ENCODE data around the gene UBAC2.

Gene UBAC2

DNA sequence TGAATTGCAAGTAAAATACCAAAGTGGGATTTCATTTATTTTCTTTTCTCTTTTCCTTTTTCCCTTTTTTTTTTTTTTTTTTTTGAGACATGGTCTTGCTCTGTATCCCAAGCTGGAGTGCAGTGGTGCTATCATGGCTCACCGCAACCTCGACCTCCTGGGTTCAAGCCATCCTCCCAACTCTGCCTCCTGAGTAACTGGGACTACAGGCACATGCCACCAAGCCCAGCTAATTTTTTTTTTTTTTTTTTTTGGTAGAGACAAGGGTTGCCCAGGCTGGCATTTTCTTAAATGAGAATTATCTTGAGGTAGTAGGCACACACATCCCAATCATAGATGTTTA, 175.1 kb downstream of the UBAC2 start:
- H3K36me3 ChIP-seq (ENCODE audit: control insufficient read depth in 2 of 2, insufficient read depth in 2 of 2, low read length in 2 of 2) = peaks cover 10 to 16% of the 10 kb centered on the region in 2 donors
- no peaks in the 10 kb centered on the region for H3K27me3 ChIP-seq (ENCODE audit: control insufficient read depth in 2 of 2, insufficient read depth in 2 of 2, low read length in 2 of 2)
- H3K4me3 ChIP-seq (ENCODE audit: low read length in 2 of 2) = no peak overlapping the region
- no peaks in the 10 kb centered on the region for H3K9me3 ChIP-seq (ENCODE audit: control insufficient read depth in 2 of 2, low read length in 2 of 2)
- peak overlapping the region in 1 of 2 donors; percentile 2 for H3K9ac ChIP-seq (ENCODE audit: low read depth in 1 of 2, low read length in 2 of 2)
- H3K4me1 ChIP-seq (ENCODE audit: control insufficient read depth in 2 of 2, insufficient read depth in 2 of 2, low read length in 2 of 2) = peaks cover 3 to 9% of the 10 kb centered on the region in 2 donors
- peak overlapping the region; percentile 59 for H3K27ac ChIP-seq (ENCODE audit: low read depth in 2 of 2, low read length in 2 of 2)

GRCh38 chr13:99376132-99376531, 175.5 kb downstream of the UBAC2 start:
- H3K9ac ChIP-seq (ENCODE audit: low read depth in 1 of 2, low read length in 2 of 2) = no peak overlapping the region
- H3K9me3 ChIP-seq (ENCODE audit: control insufficient read depth in 2 of 2, low read length in 2 of 2) = no peaks in the 10 kb centered on the region
- no peaks in the 10 kb centered on the region for H3K27me3 ChIP-seq (ENCODE audit: control insufficient read depth in 2 of 2, insufficient read depth in 2 of 2, low read length in 2 of 2)
- H3K36me3 ChIP-seq (ENCODE audit: control insufficient read depth in 2 of 2, insufficient read depth in 2 of 2, low read length in 2 of 2) = peaks cover 10 to 16% of the 10 kb centered on the region in 2 donors
- peak overlapping the region; percentile 59 for H3K27ac ChIP-seq (ENCODE audit: low read depth in 2 of 2, low read length in 2 of 2)
- H3K4me1 ChIP-seq (ENCODE audit: control insufficient read depth in 2 of 2, insufficient read depth in 2 of 2, low read length in 2 of 2) = peaks cover 3 to 9% of the 10 kb centered on the region in 2 donors
- H3K4me3 ChIP-seq (ENCODE audit: low read length in 2 of 2) = no peak overlapping the region

DNA sequence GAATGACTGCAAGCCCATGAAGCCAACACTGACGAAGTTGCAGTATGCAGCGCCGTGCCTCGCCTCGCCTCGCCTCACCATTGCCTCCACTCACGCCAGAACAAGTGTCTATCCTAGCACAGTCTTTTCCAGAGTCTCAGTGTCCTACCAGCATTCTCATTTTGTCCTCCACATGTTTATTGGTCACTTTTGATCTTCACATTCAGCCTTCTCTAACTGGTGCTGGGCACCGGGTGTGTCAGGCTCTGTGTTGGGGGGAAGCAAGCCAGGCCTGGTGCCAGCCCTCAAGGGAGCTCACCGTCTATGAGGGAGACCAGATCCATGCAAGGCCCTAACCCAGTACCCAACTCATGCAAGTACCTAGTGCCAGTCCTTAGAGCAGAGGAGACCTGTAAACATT, 176.3 kb downstream of the UBAC2 start:
- Histone ChIP-seq H3K27me3 (ENCODE audit: control insufficient read depth in 2 of 2, insufficient read depth in 2 of 2, low read length in 2 of 2) (no peaks in the 10 kb centered on the region), H3K9me3 (ENCODE audit: control insufficient read depth in 2 of 2, low read length in 2 of 2) (no peaks in the 10 kb centered on the region), H3K4me3 (ENCODE audit: low read length in 2 of 2) (no peak overlapping the region), H3K27ac (ENCODE audit: low read depth in 2 of 2, low read length in 2 of 2) (peak overlapping the region in 1 of 2 donors; percentile 59), H3K9ac (ENCODE audit: low read depth in 1 of 2, low read length in 2 of 2) (no peak overlapping the region), H3K4me1 (ENCODE audit: control insufficient read depth in 2 of 2, insufficient read depth in 2 of 2, low read length in 2 of 2) (peaks cover 5 to 9% of the 10 kb centered on the region in 2 donors), H3K36me3 (ENCODE audit: control insufficient read depth in 2 of 2, insufficient read depth in 2 of 2, low read length in 2 of 2) (peaks cover 10 to 16% of the 10 kb centered on the region in 2 donors)

- peaks cover 10 to 16% of the 10 kb centered on the region in 2 donors for H3K36me3 ChIP-seq (ENCODE audit: control insufficient read depth in 2 of 2, insufficient read depth in 2 of 2, low read length in 2 of 2)
- peaks cover 12 to 13% of the 10 kb centered on the region in 2 donors for H3K4me1 ChIP-seq (ENCODE audit: control insufficient read depth in 2 of 2, insufficient read depth in 2 of 2, low read length in 2 of 2)
- H3K27ac ChIP-seq (ENCODE audit: low read depth in 2 of 2, low read length in 2 of 2) = no peak overlapping the region
- H3K4me3 ChIP-seq (ENCODE audit: low read length in 2 of 2) = no peak overlapping the region
- no peak overlapping the region for H3K9ac ChIP-seq (ENCODE audit: low read depth in 1 of 2, low read length in 2 of 2)
- no peaks in the 10 kb centered on the region for H3K9me3 ChIP-seq (ENCODE audit: control insufficient read depth in 2 of 2, low read length in 2 of 2)
- H3K27me3 ChIP-seq (ENCODE audit: control insufficient read depth in 2 of 2, insufficient read depth in 2 of 2, low read length in 2 of 2) = no peaks in the 10 kb centered on the region
Observed at GRCh38 chr13:99377641-99378040, 177.0 kb downstream of the UBAC2 start.

- Histone ChIP-seq H3K36me3 (ENCODE audit: control insufficient read depth in 2 of 2, insufficient read depth in 2 of 2, low read length in 2 of 2) (peaks cover 10 to 16% of the 10 kb centered on the region in 2 donors), H3K4me3 (ENCODE audit: low read length in 2 of 2) (no peak overlapping the region), H3K27ac (ENCODE audit: low read depth in 2 of 2, low read length in 2 of 2) (no peak overlapping the region), H3K4me1 (ENCODE audit: control insufficient read depth in 2 of 2, insufficient read depth in 2 of 2, low read length in 2 of 2) (peaks cover 13 to 17% of the 10 kb centered on the region in 2 donors), H3K9me3 (ENCODE audit: control insufficient read depth in 2 of 2, low read length in 2 of 2) (no peaks in the 10 kb centered on the region), H3K27me3 (ENCODE audit: control insufficient read depth in 2 of 2, insufficient read depth in 2 of 2, low read length in 2 of 2) (no peaks in the 10 kb centered on the region), H3K9ac (ENCODE audit: low read depth in 1 of 2, low read length in 2 of 2) (no peak overlapping the region)
Observed at GRCh38 chr13:99378985-99379733, 178.5 kb downstream of the UBAC2 start.

- peaks cover 13 to 17% of the 10 kb centered on the region in 2 donors for H3K4me1 ChIP-seq (ENCODE audit: control insufficient read depth in 2 of 2, insufficient read depth in 2 of 2, low read length in 2 of 2)
- peaks cover 10 to 16% of the 10 kb centered on the region in 2 donors for H3K36me3 ChIP-seq (ENCODE audit: control insufficient read depth in 2 of 2, insufficient read depth in 2 of 2, low read length in 2 of 2)
- no peaks in the 10 kb centered on the region for H3K9me3 ChIP-seq (ENCODE audit: control insufficient read depth in 2 of 2, low read length in 2 of 2)
- no peaks in the 10 kb centered on the region for H3K27me3 ChIP-seq (ENCODE audit: control insufficient read depth in 2 of 2, insufficient read depth in 2 of 2, low read length in 2 of 2)
- H3K9ac ChIP-seq (ENCODE audit: low read depth in 1 of 2, low read length in 2 of 2) = no peak overlapping the region
- no peak overlapping the region for H3K27ac ChIP-seq (ENCODE audit: low read depth in 2 of 2, low read length in 2 of 2)
- H3K4me3 ChIP-seq (ENCODE audit: low read length in 2 of 2) = no peak overlapping the region
Observed at GRCh38 chr13:99379856-99380801, 179.5 kb downstream of the UBAC2 start.

DNA sequence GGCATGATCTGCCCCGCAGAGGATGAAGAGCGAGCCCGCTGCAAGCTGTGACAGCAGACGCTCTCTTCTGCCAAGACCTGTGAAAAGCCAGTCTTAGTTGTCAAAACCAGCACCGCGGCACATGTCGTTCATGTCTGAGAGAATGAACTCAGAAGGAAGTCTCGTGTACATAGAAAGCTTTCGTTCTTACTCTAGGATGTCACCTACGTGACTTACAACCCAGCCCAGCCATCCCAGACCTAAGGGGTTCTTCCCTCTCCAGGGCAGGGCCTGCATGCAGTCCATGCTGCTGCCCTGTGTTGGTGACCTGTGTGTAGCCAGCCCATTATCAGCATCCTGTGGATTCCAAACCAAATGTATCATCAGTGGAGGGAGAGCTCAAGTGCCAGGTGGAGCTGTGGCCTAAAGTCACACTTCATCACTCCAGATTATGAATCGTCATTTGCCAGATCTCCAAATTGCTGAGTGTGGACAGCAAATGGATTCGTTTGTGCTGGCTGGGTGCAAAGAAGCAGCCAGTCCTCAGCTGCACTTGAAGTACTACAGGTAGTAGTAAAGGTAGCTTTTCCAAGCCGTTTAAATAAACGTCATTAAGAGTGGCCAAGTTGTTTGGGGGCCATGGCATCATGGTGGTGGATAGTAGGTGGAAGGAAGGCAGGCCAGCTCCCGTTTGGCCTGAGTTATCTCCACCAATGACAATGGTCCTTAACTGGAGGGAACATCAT, 180.4 kb downstream of the UBAC2 start:
- no peaks in the 10 kb centered on the region for H3K9me3 ChIP-seq (ENCODE audit: control insufficient read depth in 2 of 2, low read length in 2 of 2)
- H3K27me3 ChIP-seq (ENCODE audit: control insufficient read depth in 2 of 2, insufficient read depth in 2 of 2, low read length in 2 of 2) = no peaks in the 10 kb centered on the region
- H3K9ac ChIP-seq (ENCODE audit: low read depth in 1 of 2, low read length in 2 of 2) = no peak overlapping the region
- H3K4me3 ChIP-seq (ENCODE audit: low read length in 2 of 2) = no peak overlapping the region
- H3K4me1 ChIP-seq (ENCODE audit: control insufficient read depth in 2 of 2, insufficient read depth in 2 of 2, low read length in 2 of 2) = peaks cover 13 to 17% of the 10 kb centered on the region in 2 donors
- peaks cover 10 to 20% of the 10 kb centered on the region in 2 donors for H3K36me3 ChIP-seq (ENCODE audit: control insufficient read depth in 2 of 2, insufficient read depth in 2 of 2, low read length in 2 of 2)
- peak overlapping the region in 1 of 2 donors; percentile 3 for H3K27ac ChIP-seq (ENCODE audit: low read depth in 2 of 2, low read length in 2 of 2)

GRCh38 chr13:99381766-99382165, 181.1 kb downstream of the UBAC2 start:
- no peaks in the 10 kb centered on the region for H3K9me3 ChIP-seq (ENCODE audit: control insufficient read depth in 2 of 2, low read length in 2 of 2)
- H3K4me1 ChIP-seq (ENCODE audit: control insufficient read depth in 2 of 2, insufficient read depth in 2 of 2, low read length in 2 of 2) = peaks cover 9 to 13% of the 10 kb centered on the region in 2 donors
- no peak overlapping the region for H3K4me3 ChIP-seq (ENCODE audit: low read length in 2 of 2)
- H3K27me3 ChIP-seq (ENCODE audit: control insufficient read depth in 2 of 2, insufficient read depth in 2 of 2, low read length in 2 of 2) = no peaks in the 10 kb centered on the region
- H3K36me3 ChIP-seq (ENCODE audit: control insufficient read depth in 2 of 2, insufficient read depth in 2 of 2, low read length in 2 of 2) = peaks cover 12 to 21% of the 10 kb centered on the region in 2 donors
- no peak overlapping the region for H3K27ac ChIP-seq (ENCODE audit: low read depth in 2 of 2, low read length in 2 of 2)
- no peak overlapping the region for H3K9ac ChIP-seq (ENCODE audit: low read depth in 1 of 2, low read length in 2 of 2)

DNA sequence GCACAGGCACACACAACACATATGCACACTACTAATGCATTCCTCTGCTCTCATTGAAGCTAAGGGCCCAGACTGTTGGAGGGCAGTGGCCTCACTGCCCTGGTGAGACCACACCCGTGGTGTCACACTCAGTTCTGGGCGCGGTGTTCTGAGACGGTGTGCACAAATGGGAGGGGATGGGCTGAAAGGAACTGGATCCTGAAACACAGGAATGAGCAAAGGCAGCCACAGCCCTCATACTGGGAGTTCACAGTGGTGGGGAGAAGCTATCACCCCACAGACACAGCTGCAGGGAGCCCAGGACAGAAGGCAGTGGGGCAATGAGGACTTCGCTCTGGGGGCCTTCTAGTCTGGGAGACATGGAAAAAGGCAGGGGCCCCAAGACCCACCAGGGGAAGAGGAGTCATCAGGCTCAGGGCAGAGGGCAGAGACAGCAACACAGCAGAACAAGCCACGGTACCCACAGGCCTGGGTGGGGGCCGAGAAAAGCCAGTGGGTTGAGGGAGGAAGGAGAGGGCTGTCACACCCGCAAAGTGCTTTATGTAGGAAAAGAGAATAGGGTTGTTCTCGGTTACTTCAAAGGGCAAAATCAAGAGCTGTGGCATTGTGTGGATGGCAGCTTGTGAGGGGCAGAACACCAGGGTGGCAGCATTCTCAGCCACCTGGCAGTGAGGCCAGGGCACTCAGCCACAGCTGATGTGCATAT, 181.9 kb downstream of the UBAC2 start:
- H3K9ac ChIP-seq (ENCODE audit: low read depth in 1 of 2, low read length in 2 of 2) = peak overlapping the region in 1 of 2 donors; percentile 49
- peak overlapping the region; percentile 46 to 63 for H3K27ac ChIP-seq (ENCODE audit: low read depth in 2 of 2, low read length in 2 of 2)
- H3K4me1 ChIP-seq (ENCODE audit: control insufficient read depth in 2 of 2, insufficient read depth in 2 of 2, low read length in 2 of 2) = peaks cover 9 to 13% of the 10 kb centered on the region in 2 donors

More for the DNA sequence above, 181.9 kb downstream of the UBAC2 start:
- Histone ChIP-seq H3K36me3 (ENCODE audit: control insufficient read depth in 2 of 2, insufficient read depth in 2 of 2, low read length in 2 of 2) (peaks cover 9 to 13% of the 10 kb centered on the region in 2 donors), H3K9me3 (ENCODE audit: control insufficient read depth in 2 of 2, low read length in 2 of 2) (no peaks in the 10 kb centered on the region), H3K27me3 (ENCODE audit: control insufficient read depth in 2 of 2, insufficient read depth in 2 of 2, low read length in 2 of 2) (no peaks in the 10 kb centered on the region), H3K4me3 (ENCODE audit: low read length in 2 of 2) (peak overlapping the region in 1 of 2 donors; percentile 7)
